Brain microvascular endothelial cell (primary cell): ENCODE data around the gene ADAMTSL1.

ENCODE experiments used
- DNase-seq: peaks from one replicate; pipeline ENCODE4 v3.0.0-alpha.2; 2020
- H3K27ac ChIP-seq: fragments of 250-450 bp; sonication (Bioruptor Pico); 2 replicates; pipeline ENCODE4 v1.5.1; 2020; ENCODE audit warnings: mild to moderate bottlenecking, moderate library complexity
- H3K27me3 ChIP-seq: fragments of 250-450 bp; sonication (Bioruptor Pico); replicated peaks from 2 replicates; pipeline ENCODE4 v1.5.1; 2020; ENCODE audit warnings: mild to moderate bottlenecking
- H3K36me3 ChIP-seq: fragments of 250-450 bp; sonication (Bioruptor Pico); replicated peaks from 2 replicates; pipeline ENCODE4 v1.5.1; 2020; ENCODE audit warnings: mild to moderate bottlenecking
- H3K4me3 ChIP-seq: 2 replicates; pipeline ENCODE4 v1.5.1; 2011; ENCODE audit warnings: low read depth, mild to moderate bottlenecking, control low read depth, low read length, moderate library complexity
- CTCF ChIP-seq: IDR thresholded peaks from 2 replicates; pipeline ENCODE4 v1.5.1; 2011; ENCODE audit warnings: low read depth, mild to moderate bottlenecking, moderate library complexity, low read length, control low read depth, inconsistent platforms; ENCODE audit errors: missing control alignments
- in situ Hi-C: cut with HindIII; loops from 2 replicates; pipeline ENCODE4 v1.10.0; 2017; ENCODE audit warnings: low sequenced_read_pairs, low pct_ligation_motif_present

The ADAMTSL1 gene

DNA sequence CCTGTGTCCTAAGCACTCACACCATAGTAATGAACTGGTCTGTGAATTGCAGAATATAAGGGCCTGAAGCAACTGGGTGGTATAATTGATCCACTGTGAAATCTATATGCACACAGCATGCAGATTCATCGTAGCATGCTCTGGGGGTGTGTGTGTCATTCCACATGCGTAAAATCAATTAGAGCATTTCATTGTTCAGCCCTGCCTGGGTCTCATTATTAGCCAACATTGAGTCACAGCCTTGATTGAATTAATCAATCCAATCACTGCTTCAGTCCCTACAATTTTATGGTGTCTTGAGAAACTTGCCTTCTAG lies 248.0 kb downstream of the ADAMTSL1 start:
- no peak for TF ChIP-seq CTCF
- in situ Hi-C loops: no loop called here
- Histone ChIP-seq H3K27ac (no peak overlapping the region), H3K36me3 (peaks cover 7% of the 10 kb centered on the region), H3K4me3 (no peak overlapping the region), H3K27me3 (no peaks in the 10 kb centered on the region)
- DNase-seq: no peak

GRCh38 chr9:18722882-18723281 lies 248.9 kb downstream of the ADAMTSL1 start:
- no peak for TF ChIP-seq CTCF
- peaks cover 12% of the 10 kb centered on the region for H3K36me3 ChIP-seq
- H3K27me3 ChIP-seq: no peaks in the 10 kb centered on the region
- no peak overlapping the region for H3K27ac ChIP-seq
- no peak overlapping the region for H3K4me3 ChIP-seq
- in situ Hi-C loops: no loop called here
- DNase-seq: no peak

DNA sequence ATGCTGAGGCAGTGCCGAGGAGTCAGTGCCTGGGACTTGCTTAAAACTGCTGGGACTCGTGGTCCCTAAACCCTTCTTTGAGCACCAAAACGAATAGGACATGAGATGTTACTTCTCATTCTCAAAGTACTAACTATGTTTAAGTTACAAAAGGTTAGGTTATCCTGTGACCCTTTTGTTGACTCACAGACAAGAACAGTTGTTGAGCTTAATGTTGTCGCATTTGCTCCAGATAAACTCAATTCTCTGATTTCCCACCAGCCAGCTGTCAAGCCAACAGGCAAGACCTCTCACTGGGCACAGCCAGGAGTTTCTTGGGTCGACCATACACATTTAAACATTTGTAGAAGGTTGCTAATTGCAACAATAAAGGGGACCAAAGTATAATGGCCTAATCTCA lies 249.4 kb downstream of the ADAMTSL1 start:
- TF ChIP-seq CTCF: no peak
- no peak for DNase-seq
- in situ Hi-C loops: no loop called here

DNA sequence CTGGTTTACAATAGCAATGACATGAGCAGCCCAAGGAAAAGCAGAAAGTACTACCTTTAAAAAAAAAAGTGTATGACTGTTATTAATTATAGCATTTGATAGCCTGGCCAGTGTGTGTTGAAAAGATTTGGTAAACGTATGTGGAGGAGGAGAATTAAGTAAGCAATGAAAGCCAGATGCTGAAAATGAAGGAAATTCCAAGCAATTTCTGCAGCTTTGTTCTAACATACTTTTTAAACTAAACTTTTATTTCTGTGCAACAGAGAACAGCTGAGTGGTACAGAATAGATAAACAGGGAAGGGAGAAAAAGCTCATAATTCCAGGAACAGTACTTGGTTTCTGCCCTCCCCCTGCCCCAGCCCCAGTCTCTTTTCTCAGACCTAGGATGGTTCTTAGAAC lies 252.6 kb downstream of the ADAMTSL1 start:
- Histone ChIP-seq H3K4me3 (no peak overlapping the region), H3K36me3 (peaks cover 19% of the 10 kb centered on the region), H3K27me3 (no peaks in the 10 kb centered on the region), H3K27ac (no peak overlapping the region)
- DNase-seq: no peak
- TF ChIP-seq CTCF: no peak
- in situ Hi-C loops: no loop called here

More for the DNA sequence above, 249.4 kb downstream of the ADAMTSL1 start:
- no peaks in the 10 kb centered on the region for H3K27me3 ChIP-seq
- H3K36me3 ChIP-seq: peaks cover 15% of the 10 kb centered on the region
- no peak overlapping the region for H3K4me3 ChIP-seq
- no peak overlapping the region for H3K27ac ChIP-seq

- in situ Hi-C loops: no loop called here
- no peak for TF ChIP-seq CTCF
- Histone ChIP-seq H3K36me3 (peaks cover 16% of the 10 kb centered on the region), H3K4me3 (no peak overlapping the region), H3K27me3 (no peaks in the 10 kb centered on the region), H3K27ac (no peak overlapping the region)
- DNase-seq: no peak
These were observed 254.0 kb downstream of the ADAMTSL1 start for GRCh38 chr9:18727904-18728303.

- H3K36me3 ChIP-seq: peaks cover 13% of the 10 kb centered on the region
- TF ChIP-seq CTCF: no peak
- no peak overlapping the region for H3K27ac ChIP-seq
- H3K4me3 ChIP-seq: no peak overlapping the region
- no peak for DNase-seq
- in situ Hi-C loops: no loop called here
- no peaks in the 10 kb centered on the region for H3K27me3 ChIP-seq
These were observed 254.7 kb downstream of the ADAMTSL1 start for GRCh38 chr9:18728642-18729041.
